Measurements from ENCODE around the gene MDGA2.

- no peak for TF ChIP-seq CTCF (conservative IDR thresholded peaks at IDR 0.05)
- TF ChIP-seq EZH2 (IDR thresholded peaks at IDR 0.05; ENCODE audit: low read depth), result no peak
Observed at GRCh38 chr14:47366006-47366405, 309.4 kb downstream of the MDGA2 start.
